SW480 (cell line): ENCODE measurements around the gene CSMD2.

ENCODE experiments used
- DNase-seq: peaks from one replicate; pipeline ENCODE4 v3.0.0-alpha.2; 2016; ENCODE audit warnings: low spot score

The CSMD2 gene

GRCh38 chr1:33899746-33900145 lies 265.3 kb downstream of the CSMD2 start:
- no peak for DNase-seq

GRCh38 chr1:33898881-33899280 lies 266.1 kb downstream of the CSMD2 start:
- no peak for DNase-seq

GRCh38 chr1:33898406-33898805 lies 266.6 kb downstream of the CSMD2 start:
- no peak for DNase-seq

- no peak for DNase-seq
These were observed 267.8 kb downstream of the CSMD2 start for GRCh38 chr1:33897092-33897725.

GRCh38 chr1:33895976-33896375 lies 269.1 kb downstream of the CSMD2 start:
- DNase-seq: no peak

GRCh38 chr1:33895396-33895795 lies 269.6 kb downstream of the CSMD2 start:
- DNase-seq: no peak

- no peak for DNase-seq
These were observed 271.7 kb downstream of the CSMD2 start for GRCh38 chr1:33893147-33893830.

GRCh38 chr1:33886496-33886895 lies 278.5 kb downstream of the CSMD2 start:
- DNase-seq: no peak

GRCh38 chr1:33880305-33880704 lies 284.7 kb downstream of the CSMD2 start:
- no peak for DNase-seq

- DNase-seq: no peak
These were observed 286.6 kb downstream of the CSMD2 start for GRCh38 chr1:33878392-33878791.

GRCh38 chr1:33876970-33877650 lies 287.9 kb downstream of the CSMD2 start:
- DNase-seq: no peak

- DNase-seq: no peak
These were observed 289.2 kb downstream of the CSMD2 start for GRCh38 chr1:33875862-33876261.

GRCh38 chr1:33874636-33875035 lies 290.4 kb downstream of the CSMD2 start:
- no peak for DNase-seq

- DNase-seq: no peak
These were observed 292.3 kb downstream of the CSMD2 start for GRCh38 chr1:33872683-33873082.

- DNase-seq: no peak
These were observed 292.8 kb downstream of the CSMD2 start for GRCh38 chr1:33872275-33872674.

- DNase-seq: no peak
These were observed 297.3 kb downstream of the CSMD2 start for GRCh38 chr1:33867684-33868083.

- DNase-seq: no peak
These were observed 298.7 kb downstream of the CSMD2 start for GRCh38 chr1:33866281-33866680.

GRCh38 chr1:33864460-33865389 lies 300.3 kb downstream of the CSMD2 start:
- DNase-seq: no peak

- no peak for DNase-seq
These were observed 301.3 kb downstream of the CSMD2 start, which contains the start of gene HMGB4 for GRCh38 chr1:33863779-33864178. Gene HMGB4 (plus strand): TSS chr1:33864079. CDS start chr1:33864192, 113 bp downstream.

- no peak for DNase-seq
These were observed 304.4 kb downstream of the CSMD2 start for GRCh38 chr1:33860671-33861070.

- no peak for DNase-seq
These were observed 310.9 kb downstream of the CSMD2 start for GRCh38 chr1:33854091-33854490.

GRCh38 chr1:33853431-33853830 lies 311.6 kb downstream of the CSMD2 start:
- no peak for DNase-seq
